HG03103 (cell line): ENCODE results near the gene CELSR3.

Experiments
- ATAC-seq: cut with Tn5 transposase; IDR thresholded peaks from one replicate; pipeline ENCODE4 v1.9.1; 2021; ENCODE audit warnings: low read depth; ENCODE audit not compliant: unreplicated experiment

Gene CELSR3

DNA sequence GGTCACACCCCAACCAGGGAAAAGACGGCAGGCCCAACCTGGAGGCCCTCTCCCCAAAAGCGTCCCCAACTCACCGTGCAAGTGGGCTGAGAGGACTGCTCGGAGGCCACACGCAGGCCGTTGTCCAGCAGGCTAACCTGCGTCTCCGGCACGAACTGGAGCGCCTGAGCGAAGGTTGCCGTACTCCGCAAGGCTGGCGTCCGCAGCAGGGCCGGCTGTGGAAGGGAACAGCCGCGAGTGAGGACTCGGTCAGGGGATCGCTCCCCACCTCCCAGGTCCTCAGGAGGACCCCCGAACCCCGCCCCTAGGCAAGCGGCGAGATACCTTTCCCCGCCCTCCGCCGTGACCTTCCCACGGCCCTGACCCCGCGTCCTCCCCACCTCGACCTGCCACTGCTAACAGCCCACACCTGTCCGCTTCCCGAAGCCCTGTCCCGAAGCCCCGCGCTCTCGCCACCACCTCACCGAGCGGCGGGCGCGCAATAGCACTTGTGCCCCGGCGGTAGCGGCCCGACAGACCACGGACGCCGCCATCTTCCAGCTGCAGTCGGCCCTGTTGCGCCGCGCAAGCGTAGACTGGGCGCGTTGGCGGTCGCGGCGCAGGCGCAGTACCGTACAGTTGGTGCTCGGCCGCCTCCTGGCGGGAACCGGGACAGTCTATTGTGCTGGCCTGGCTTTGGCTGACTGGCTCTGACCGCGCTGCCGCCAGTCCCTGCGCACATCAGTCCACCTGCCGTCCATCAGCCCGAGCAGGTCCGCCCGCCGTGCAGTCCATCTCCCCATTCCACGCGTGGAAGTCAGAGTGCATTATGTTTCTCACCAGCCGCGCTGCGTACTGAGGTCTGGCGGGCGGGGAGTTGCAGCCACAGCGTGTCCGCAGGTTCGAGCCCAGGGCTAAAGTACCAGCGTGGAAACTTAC, 53.3 kb downstream of the CELSR3 start, which contains the start of gene UQCRC1:
Gene UQCRC1 (minus strand): TSS at position 559 of the 918 bp plus-strand sequence. CDS start 26 bp downstream, at position 533.
- ATAC-seq, result peak; percentile 97

DNA sequence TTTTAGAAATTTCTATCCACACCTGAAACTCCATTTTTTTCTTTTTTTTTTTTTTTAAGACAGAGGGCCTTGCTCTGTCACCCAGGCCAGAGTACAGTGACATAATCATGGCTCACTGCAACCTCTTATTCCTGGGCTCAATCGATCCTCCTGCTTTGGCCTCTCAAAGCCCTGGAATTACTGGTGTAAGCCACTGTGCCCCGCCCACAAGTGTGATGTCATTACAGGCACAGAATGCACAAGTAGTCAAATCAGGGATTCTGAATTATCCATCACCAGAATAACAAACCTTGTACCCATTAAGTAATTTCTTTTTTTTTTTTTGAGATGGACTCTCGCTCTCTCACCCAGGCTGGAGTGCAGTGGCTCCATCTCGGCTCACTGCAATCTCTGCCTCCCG, 55.2 kb downstream of the CELSR3 start:
- ATAC-seq, result no peak

DNA sequence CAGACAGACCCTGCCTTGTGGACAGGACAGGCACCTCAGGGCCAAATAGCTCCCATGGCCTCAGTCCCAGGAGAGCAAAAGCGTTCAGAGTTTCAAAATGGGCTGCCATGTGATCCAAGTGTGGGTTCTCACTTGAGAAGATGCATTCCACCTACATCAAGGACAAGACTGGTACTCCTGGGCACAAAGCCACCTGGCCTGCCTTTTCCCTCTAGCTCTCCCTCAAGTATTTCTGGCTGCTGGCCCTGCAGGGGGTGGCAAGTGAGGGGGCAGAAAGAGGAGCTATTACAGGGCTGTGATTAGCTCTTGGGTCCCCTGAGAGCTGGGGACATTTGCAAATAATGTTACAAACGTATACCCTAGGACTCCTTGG, 61.1 kb downstream of the CELSR3 start:
- no peak for ATAC-seq

DNA sequence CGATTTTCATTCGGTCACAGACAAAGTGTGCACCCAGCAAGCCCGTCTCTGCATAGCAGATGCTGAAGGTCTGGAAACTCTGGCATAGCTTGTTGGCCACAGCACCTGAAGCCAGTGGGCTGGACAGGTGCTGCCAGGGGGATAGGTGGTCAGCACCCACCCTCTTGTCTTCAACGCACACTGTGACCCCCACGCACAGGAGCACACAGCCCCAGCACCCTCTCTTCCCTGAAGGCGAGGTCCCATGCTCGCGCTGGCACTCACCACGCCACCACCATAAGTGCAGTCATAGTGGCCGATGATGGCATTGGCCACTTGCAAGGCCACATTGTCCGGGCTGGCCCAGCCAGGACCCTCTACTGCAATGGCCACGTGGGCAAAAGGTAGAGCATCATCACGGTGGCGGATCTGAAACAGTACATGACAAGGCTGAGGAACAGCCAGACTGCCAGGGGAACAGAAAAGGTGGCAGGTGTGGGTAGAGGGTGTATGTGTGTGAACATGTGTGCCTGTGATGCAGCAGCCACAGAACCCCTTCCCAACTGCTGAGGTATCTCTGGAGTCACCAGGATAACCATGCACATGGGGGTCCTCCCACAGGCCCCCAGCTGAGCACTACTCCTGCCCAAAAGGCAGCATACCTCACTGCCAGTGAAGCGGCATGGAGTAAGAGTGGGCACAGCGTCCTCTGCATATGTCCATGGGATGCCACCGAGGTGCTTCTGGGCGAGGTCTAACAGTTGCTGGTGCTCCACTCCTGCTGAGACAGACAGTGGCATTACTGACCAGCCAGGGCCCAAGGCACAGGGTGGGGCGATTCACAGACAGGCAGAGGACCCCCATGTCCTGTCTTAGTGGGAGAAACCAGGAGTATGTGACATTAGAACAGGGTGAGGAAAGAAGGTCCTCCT, 61.7 kb downstream of the CELSR3 start:
- ATAC-seq, result no peak

DNA sequence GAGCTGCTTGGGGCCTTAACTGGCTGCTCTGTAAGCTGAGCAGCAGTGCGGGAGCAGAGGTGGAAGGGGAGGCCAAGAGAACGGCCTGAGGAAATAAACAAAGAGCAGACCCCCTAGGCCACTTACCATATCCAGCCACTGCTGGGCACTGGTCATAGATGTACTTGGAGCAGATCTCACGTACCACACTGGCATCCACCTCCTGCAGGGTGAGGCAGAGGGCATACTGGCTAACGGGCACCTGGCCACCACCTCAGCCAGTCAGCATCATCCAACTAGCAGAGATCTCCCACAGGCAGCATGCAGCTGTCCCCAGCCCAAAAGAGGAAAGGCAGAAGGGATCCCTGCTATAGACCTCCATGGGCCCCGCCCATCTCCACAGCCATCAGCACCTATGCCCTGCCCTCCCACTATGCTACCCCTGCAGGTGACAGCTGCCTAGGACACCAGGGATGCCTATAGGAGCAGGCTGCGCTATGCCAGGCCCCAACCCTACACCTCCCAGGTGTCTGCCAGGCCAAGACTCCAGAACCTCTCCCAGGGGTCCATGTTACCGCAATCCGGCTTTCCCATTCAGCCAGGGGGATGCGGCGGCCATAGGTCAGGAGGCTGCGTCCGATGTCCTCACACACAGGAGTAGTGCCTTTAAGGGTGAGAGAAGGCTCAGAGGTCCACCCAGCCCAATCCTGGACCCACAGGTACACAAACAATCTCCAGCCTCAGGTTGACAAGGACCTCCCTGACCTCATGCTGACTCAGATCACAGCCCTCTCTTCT, 63.0 kb downstream of the CELSR3 start:
- no peak for ATAC-seq

DNA sequence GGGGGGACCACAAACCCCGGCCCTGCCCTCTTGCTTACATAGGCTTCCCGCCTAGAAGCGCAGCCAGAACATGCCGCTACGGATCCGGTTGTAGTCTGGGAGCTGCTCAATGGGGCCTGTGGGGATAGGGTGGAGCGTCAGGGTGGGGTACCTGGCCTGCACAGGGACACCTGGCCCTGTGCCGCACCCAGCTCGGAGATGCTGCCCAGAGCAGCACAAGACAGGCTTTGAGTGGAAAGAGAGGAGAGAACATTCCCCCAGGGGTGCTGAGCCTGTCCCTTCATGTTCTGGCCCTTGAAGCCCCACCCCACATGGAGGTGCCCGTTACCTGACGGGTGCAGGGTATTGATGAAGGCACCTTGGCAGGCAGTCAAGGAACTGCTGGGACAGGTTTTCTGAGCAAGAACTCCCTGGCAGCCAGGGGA, 63.6 kb downstream of the CELSR3 start:
- ATAC-seq, result no peak

DNA sequence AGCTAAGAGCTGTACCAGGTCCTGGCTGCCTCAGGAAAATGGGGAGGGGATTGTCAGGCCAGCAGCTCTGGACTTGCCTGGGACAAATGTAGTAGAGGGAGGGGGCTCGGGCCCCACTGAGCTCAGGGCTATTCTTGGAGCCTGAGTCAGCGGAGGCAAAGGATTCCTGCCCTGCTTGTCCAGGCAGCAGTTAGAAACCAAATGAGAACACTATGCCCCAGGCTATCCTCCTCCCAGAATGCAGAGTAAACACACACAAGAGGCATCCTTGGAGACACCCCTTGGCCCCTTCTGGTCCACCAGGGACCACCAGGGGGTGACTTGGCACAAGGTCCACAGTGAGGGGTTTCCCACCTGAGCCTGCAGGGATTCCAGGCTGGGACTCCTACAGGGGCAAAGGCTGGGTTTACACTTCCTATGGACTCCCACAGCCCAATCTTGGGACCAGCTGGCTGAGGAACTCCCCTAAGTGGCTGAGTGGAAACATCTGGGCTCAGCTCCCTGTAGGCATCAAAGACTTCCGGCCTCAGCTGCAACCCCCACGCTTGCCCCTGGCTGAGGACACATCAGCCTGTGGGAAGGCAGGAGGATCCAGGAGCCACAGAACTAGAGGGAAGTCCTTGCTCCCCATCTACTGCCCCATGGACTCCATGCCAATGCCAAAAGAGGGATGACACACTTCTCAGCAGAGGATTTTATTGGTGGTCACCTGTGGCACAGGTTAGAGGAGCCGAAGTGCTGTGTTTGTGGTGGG, 64.2 kb downstream of the CELSR3 start:
- no peak for ATAC-seq

DNA sequence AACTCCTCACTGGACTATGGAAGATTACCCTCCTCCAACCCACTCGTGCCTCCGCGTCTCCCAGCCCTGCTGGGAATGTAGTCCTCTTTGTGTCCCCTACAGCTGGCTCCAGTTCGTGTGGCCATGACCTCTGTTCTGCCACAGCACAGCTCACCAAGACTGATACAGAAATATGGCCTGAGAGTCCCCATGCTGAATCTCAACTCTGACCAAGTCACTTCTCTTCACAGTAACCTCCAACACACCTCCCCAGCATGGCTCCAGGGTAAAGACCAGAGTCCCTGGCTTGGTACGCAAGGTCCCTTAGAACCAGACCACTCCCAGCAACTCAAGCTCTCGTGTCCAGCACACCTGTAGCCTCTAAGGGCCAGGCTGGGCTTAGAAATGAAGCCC, 65.3 kb downstream of the CELSR3 start:
- no peak for ATAC-seq

DNA sequence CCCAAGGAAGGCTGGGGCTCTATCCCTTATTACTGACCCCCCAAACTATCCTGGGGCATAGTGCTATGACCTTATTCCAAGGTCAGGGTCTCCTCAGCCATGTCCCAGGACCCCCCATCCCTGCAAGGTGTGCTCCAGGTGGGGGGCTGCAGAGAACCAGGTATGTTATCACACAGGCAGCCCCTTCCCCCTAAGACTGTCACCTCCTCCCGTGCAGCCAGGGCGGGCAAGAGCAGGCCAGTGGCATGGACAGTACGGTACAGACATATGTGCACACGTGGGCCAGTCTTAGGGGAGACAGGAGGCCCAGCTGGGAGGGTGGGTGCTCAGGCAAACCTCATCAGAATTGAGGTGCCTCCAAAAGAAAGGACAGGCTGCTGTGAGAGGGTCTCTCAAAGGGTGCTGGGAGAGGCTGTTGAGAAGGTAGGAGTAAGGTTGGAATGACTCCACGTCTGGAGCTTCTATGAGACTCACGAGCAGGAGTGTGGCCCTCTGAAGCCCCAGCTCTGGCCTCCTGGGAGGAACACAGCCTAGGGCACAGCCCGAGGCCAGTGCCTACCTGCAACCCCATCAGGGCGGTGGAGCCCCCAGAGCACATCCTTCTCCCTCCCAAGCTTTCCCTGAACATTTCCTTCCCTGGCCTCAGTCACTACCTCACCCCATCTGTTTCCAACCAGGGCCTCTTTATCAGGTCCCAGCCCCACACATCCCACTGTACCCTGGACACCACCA, 65.8 kb downstream of the CELSR3 start:
- ATAC-seq, result no peak

DNA sequence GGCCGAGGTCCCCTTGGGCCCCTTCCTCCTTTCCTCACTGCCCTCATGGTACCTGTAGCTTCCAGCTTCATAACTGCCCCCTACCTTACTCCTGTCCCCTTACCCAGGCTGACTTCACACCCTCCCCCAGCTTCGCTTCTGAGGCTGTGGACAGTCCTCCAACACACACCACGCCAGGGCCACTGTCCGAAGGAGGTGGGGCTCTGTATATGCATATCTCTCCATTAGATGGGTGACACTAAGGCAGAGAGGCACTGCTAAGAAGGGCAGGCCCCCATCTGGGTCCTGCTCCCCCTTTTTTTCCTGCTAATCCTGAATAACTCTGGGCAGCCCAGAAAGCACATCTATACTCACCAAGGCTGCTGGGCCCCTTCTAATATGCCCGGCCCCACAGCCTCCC, 66.5 kb downstream of the CELSR3 start:
- ATAC-seq, result no peak

DNA sequence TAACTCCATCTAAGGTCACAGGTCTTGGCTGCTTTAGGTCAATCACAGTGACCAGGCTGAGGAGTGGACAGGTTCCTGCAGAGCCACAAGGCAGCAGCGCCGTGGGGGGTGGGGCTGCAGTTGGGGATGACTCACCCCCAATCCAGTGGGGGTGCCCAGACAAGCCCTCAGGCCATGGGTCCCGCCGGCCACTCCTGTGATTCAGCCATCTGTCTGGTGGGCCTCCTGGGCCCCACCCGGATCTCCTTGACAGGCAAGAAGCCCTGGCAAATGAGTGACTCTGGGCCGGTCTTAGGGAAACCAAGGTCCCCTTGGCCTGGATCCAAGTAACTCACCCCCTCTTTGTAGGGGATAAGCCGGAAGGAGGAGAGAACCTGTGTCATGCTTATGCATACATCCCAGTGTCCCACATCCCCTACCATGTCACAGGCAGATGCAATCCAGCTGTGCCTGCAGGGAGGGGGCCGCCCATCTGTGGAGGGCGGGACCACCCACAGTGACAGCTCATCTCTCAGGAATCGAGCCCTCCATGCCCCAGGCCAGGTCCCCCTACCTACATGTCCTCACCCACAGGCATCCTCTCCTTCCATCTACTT, 67.1 kb downstream of the CELSR3 start:
- ATAC-seq, result no peak

DNA sequence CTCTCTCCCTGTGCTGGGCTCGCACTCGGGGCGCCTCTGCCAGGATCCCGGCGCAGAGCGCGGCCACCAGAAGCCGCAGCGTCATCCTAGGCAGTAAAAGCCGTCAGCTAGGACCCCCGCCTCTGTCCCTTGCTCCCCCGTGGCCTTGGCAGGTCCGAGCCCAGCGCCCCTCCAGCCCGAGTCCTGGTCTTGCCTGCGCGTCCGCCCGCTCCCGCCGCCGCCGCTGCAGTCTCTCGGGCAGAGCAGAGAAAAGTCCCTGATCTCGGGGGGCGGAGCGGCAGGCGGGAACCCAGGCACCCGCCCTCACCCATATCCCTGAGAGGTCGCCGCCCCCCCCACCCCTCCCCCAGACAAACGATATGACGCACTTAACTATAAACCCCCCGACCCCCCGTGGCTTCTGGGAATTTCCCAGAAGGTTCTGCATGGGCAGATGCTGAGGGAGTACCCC, 67.6 kb downstream of the CELSR3 start, which contains the start of gene COL7A1:
Gene COL7A1 (minus strand): TSS at position 255 of the 451 bp plus-strand sequence. CDS start 170 bp downstream, at position 85.
- ATAC-seq, result no peak

DNA sequence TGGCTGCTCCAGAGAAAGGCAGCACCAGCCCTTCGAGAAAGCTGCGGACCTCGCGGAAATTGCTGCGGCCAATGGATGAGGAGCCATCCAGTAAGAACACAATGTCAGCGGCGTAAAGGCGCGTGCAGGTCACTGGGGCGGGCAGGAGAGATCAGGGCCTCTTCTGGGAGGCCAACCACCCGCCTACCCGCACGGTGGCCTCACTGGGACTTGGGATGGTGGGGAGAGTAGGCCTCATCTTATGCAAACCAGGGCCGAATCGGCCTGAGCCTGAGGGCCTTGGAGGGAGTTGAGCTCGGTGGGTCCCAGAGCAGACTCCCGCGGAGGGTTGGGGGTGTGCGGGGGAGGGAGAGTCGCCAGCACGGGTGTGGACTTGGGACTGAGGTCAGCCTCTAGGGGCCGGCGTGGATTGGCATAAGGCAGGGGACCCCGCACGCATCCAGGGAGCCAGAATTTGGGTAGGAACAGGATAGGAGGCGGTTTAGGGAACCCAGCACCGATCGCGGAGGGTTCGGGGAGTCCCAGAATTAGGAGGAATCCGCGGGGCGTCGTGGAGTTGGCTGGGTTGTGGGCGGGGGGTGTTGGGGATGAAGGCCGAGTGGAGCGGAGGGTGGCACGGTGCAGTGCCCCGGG, 68.2 kb downstream of the CELSR3 start:
- no peak for ATAC-seq

DNA sequence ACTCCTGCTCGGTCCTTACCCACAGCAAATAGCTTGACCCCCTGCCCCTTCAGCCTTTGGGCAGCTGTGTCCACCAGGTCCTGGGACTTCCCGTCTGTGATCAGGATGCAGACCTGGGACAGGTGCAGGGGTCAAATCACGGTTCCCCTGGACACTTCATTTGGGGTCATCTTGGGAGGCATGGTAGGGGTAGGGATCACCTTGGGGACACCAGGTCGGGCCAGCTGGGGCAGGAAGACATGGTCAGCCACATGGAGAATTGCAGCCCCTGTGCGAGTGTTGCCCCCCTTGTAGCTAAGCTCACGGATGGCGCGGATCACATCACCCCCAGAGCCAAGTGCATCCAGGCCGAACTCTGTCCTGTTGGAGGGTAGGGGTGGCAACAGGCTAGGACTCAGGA, 69.3 kb downstream of the CELSR3 start:
- no peak for ATAC-seq

DNA sequence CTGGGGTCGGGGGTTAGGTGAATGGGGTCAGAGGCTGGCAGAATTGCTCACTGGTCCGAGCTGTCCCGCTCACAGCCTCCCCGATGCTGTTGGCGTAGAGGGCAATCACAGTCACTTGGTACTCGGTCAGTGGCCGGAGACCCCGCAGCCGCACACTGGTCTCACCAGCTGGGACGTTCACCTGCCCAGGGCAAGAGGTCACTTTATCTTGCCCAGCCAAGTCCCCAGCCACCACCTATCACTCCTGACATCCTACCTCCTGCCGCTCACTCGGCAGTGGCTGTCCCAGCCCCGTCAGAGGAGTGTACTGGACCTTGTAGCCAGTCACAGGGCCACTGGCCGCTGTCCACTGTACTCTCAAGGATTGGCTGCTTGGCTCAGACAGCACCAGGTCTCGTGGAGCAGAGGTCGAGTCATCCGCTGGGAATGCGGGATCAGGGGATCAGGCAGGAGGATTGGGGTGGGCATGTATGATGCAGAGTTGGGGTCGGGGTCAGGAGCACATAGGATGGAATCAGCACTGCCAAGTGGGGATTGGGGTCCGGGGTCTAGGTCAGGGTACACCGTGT, 70.1 kb downstream of the CELSR3 start:
- no peak for ATAC-seq

DNA sequence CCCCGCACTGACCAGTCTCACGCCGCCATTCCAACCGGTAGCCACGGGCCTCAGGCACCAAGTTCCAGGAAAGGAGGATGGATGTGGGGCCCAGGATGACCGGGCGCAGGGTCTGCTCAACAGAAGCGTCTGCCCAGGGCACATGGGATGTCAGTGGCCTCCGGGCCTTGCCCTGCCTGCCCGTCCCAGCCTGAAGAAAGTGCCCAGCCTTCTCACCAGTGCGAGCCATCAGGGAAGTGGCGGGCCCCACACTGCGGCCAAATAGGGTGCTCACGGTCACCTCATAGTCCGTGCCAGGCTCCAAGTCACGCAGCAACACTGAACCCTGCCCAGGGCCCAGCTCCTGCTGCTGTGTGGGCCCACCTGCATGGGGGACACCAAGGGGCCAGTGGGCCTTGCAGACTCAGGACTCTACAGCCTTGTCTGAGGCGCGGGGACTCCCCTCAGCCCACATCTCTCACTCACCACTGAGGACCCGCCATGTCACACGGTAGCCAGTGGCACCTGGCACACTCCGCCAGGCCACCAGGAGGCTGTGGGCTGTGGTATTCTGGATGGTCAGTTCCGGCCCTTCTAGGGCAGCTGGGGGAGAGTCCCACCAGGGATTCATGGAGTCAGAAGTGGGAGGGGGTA, 70.7 kb downstream of the CELSR3 start:
- ATAC-seq, result no peak

DNA sequence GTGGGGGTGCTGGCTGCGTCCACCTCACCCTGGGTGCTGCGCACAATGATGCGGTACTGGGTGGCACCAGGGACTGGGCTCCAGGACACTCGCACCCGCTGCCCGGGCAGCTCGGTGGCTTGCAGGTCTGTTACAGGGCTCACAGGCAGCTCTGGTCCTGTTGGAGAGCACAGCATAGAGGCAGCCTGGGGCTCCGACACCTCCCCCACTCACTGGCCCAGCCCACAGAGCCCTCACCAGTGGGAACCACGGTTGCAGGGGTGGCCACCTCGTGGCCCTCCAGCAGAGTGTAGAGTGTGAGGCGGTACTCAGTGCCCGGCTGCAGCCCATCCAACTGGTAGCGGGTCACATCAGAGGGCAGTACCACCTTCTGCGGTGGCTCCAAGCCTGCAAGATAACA, 71.2 kb downstream of the CELSR3 start:
- ATAC-seq, result no peak
